Prostate gland (tissue), 2 donors: ENCODE results near the gene TINAG. TPM values are rescaled to one million over a fixed set of nuclear protein-coding genes. Genes with fewer than 3 reads are reported as not detected.

Experiments
- DNase-seq: peaks from one replicate; pipeline ENCODE4 v3.0.0-alpha.2; 2019; ENCODE audit warnings: low spot score
- H3K27ac ChIP-seq, 2 donors: fragments of 200-600 bp; sonication (generic); 2 replicates each; pipeline ENCODE4 v1.5.1; 2017 to 2019
- H3K27me3 ChIP-seq: fragments of 200-600 bp; sonication (generic); replicated peaks from 2 replicates; pipeline ENCODE4 v1.5.1; 2019; ENCODE audit not compliant: insufficient read depth
- H3K36me3 ChIP-seq, 2 donors: fragments of 200-600 bp; sonication (generic); 1 replicate in 1 of 2; 2 replicates in 1 of 2; pipeline versions ENCODE4 v1.5.1 to v1.8.1; 2017 to 2019
- H3K4me1 ChIP-seq: fragments of 200-600 bp; sonication (generic); replicated peaks from 2 replicates; pipeline ENCODE4 v1.5.1; 2019
- H3K4me3 ChIP-seq, 2 donors: fragments of 200-600 bp; sonication (generic); 2 replicates each; pipeline ENCODE4 v1.5.1; 2017 to 2019
- H3K9me3 ChIP-seq: fragments of 200-600 bp; sonication (generic); 2 replicates; pipeline ENCODE4 v1.5.1; 2017
- CTCF ChIP-seq, 4 experiments: fragments of 200-600 bp in 2 of 4; fragments of 450-650 bp in 2 of 4; sonication (generic) in 2 of 4; IDR thresholded peaks; 1 replicate in 3 of 4; 2 replicates in 1 of 4; pipeline ENCODE4 v1.5.1; 2016 to 2019; ENCODE audit warnings: antibody characterized with exemption in 4 of 4, mild to moderate bottlenecking in 2 of 4, moderate library complexity in 2 of 4
- POLR2A ChIP-seq: fragments of 450-650 bp; IDR thresholded peaks from one replicate; pipeline ENCODE4 v1.6.1; 2016; ENCODE audit warnings: antibody characterized with exemption, mild to moderate bottlenecking
- POLR2AphosphoS5 ChIP-seq: sonication (generic); formaldehyde crosslinking; IDR thresholded peaks from one replicate; pipeline ENCODE4 v1.6.1; 2017; ENCODE audit warnings: antibody characterized with exemption
- WGBS: methylation state at CpG from one replicate; pipeline ENCODE4 v1.1.5; 2018; 5-methylcytosine and 5-hydroxymethylcytosine counted together
- intact Hi-C: fragments of 100-400 bp; cut with DNase I; formaldehyde crosslinking; loops from one replicate; pipeline ENCODE4 v1.14.2; 2022
- total RNA-seq, 2 donors: library from RNA; depleted of rRNA; stranded (reverse); fragments of >200 nt; gene quantifications; one replicate each; pipeline ENCODE4 v1.1.0, GENCODE V29; 2016

Gene TINAG
- total RNA-seq, 2 donors from 2014 or later = not detected

GRCh38 chr6:54361734-54362133 lies 53.5 kb downstream of the TINAG start:
- Histone ChIP-seq H3K4me1 (no peaks in the 10 kb centered on the region), H3K27ac (no peak overlapping the region), H3K27me3 (no peaks in the 10 kb centered on the region), H3K4me3 (no peak overlapping the region), H3K36me3 (no peaks in the 10 kb centered on the region), H3K9me3 (no peaks in the 10 kb centered on the region)
- TF ChIP-seq POLR2A (no peak), POLR2AphosphoS5 (no peak)
- no peak for DNase-seq
- WGBS = 96% methylated on average over 1 of the region's 1 CpG
- intact Hi-C loops = no loop called here

- Histone ChIP-seq H3K27ac (no peak overlapping the region), H3K36me3 (no peaks in the 10 kb centered on the region), H3K9me3 (no peaks in the 10 kb centered on the region), H3K4me3 (no peak overlapping the region), H3K4me1 (no peaks in the 10 kb centered on the region), H3K27me3 (no peaks in the 10 kb centered on the region)
- no peak for DNase-seq
- 32% methylated on average over 4 of the region's 4 CpGs for WGBS
- TF ChIP-seq POLR2A (no peak), POLR2AphosphoS5 (no peak), CTCF (IDR thresholded peaks at IDR 0.05) (no peak)
- intact Hi-C loops = no loop called here
Observed at GRCh38 chr6:54366667-54367327, 58.6 kb downstream of the TINAG start.

GRCh38 chr6:54377776-54378175 lies 69.5 kb downstream of the TINAG start:
- H3K36me3 ChIP-seq = no peaks in the 10 kb centered on the region
- 55% methylated on average over 2 of the region's 2 CpGs for WGBS
- no peaks in the 10 kb centered on the region for H3K9me3 ChIP-seq
- intact Hi-C loops = no loop called here
- H3K4me3 ChIP-seq = no peak overlapping the region
- no peak for TF ChIP-seq POLR2AphosphoS5
- no peak for TF ChIP-seq POLR2A
- no peak for TF ChIP-seq CTCF (IDR thresholded peaks at IDR 0.05)
- H3K27me3 ChIP-seq = no peaks in the 10 kb centered on the region
- H3K4me1 ChIP-seq = no peaks in the 10 kb centered on the region
- no peak overlapping the region for H3K27ac ChIP-seq
- DNase-seq = no peak

- no peak for TF ChIP-seq POLR2A
- TF ChIP-seq CTCF (IDR thresholded peaks at IDR 0.05) = no peak
- no peak for TF ChIP-seq POLR2AphosphoS5
- Histone ChIP-seq H3K4me1 (no peaks in the 10 kb centered on the region), H3K36me3 (no peaks in the 10 kb centered on the region), H3K4me3 (no peak overlapping the region), H3K27me3 (no peaks in the 10 kb centered on the region), H3K27ac (no peak overlapping the region), H3K9me3 (no peaks in the 10 kb centered on the region)
- 90% methylated on average over 5 of the region's 5 CpGs for WGBS
- intact Hi-C loops = no loop called here
- DNase-seq = no peak
Observed at GRCh38 chr6:54386295-54386694, 78.1 kb downstream of the TINAG start.

- no peak for TF ChIP-seq POLR2A
- no peak for TF ChIP-seq POLR2AphosphoS5
- TF ChIP-seq CTCF (IDR thresholded peaks at IDR 0.05) = no peak
- no peak overlapping the region for H3K27ac ChIP-seq
- H3K4me3 ChIP-seq = no peak overlapping the region
Observed at GRCh38 chr6:54390362-54390761, 82.1 kb downstream of the TINAG start.

More at GRCh38 chr6:54390362-54390761, 82.1 kb downstream of the TINAG start:
- intact Hi-C loops = no loop called here
- no peaks in the 10 kb centered on the region for H3K36me3 ChIP-seq
- no peaks in the 10 kb centered on the region for H3K4me1 ChIP-seq
- H3K9me3 ChIP-seq = no peaks in the 10 kb centered on the region
- no peaks in the 10 kb centered on the region for H3K27me3 ChIP-seq
- no peak for DNase-seq
